HTERT RPE-1 (cell line): Measurements from ENCODE around the gene PARD6G.
"Not testable (repeated sequence)": the region's sequence is repeated elsewhere in the genome, so short reads cannot be mapped to it uniquely, and the experiment has no call there.

ENCODE experiments used
- in situ Hi-C: fragments of 300-500 bp; cut with MboI; formaldehyde crosslinking; loops from 4 replicates; pipeline ENCODE4 v1.14.3; 2020; ENCODE audit warnings: low sequenced_read_pairs

The PARD6G gene

GRCh38 chr18:80247393-80247841 is at the start of gene PARD6G:
PARD6G (minus strand) TSS chr18:80247514; CDS start chr18:80247348, 166 bp downstream.
- in situ Hi-C loops: no loop called here

GRCh38 chr18:80262241-80263033 is 15.1 kb upstream of the PARD6G start:
- in situ Hi-C loops: not testable (repeated sequence)

- in situ Hi-C loops: no loop called here
Measured at GRCh38 chr18:80259610-80260009, 12.3 kb upstream of the PARD6G start.

GRCh38 chr18:80258640-80259039 is 11.3 kb upstream of the PARD6G start:
- in situ Hi-C loops: no loop called here

- in situ Hi-C loops: not testable (repeated sequence)
Measured at GRCh38 chr18:80257579-80258543, 10.5 kb upstream of the PARD6G start.

- in situ Hi-C loops: no loop called here
Measured at GRCh38 chr18:80254971-80255500, 7.7 kb upstream of the PARD6G start.

GRCh38 chr18:80253871-80254492 is 6.7 kb upstream of the PARD6G start:
- in situ Hi-C loops: no loop called here

- in situ Hi-C loops: no loop called here
Measured at GRCh38 chr18:80253236-80253635, 5.9 kb upstream of the PARD6G start.

GRCh38 chr18:80252136-80252535 is 4.8 kb upstream of the PARD6G start:
- in situ Hi-C loops: no loop called here

GRCh38 chr18:80251700-80252099 is 4.4 kb upstream of the PARD6G start:
- in situ Hi-C loops: no loop called here

GRCh38 chr18:80250740-80251364 is 3.5 kb upstream of the PARD6G start:
- in situ Hi-C loops: no loop called here

- in situ Hi-C loops: no loop called here
Measured at GRCh38 chr18:80249217-80250093, 2.1 kb upstream of the PARD6G start.

- in situ Hi-C loops: no loop called here
Measured at GRCh38 chr18:80246445-80247392, 595 bp downstream of the PARD6G start.

- in situ Hi-C loops: no loop called here
Measured at GRCh38 chr18:80245781-80246444, 1.4 kb downstream of the PARD6G start.

GRCh38 chr18:80244956-80245730 is 2.2 kb downstream of the PARD6G start:
- in situ Hi-C loops: no loop called here

- in situ Hi-C loops: no loop called here
Measured at GRCh38 chr18:80244167-80244566, 3.1 kb downstream of the PARD6G start.

GRCh38 chr18:80243204-80243603 is 4.1 kb downstream of the PARD6G start:
- in situ Hi-C loops: no loop called here
